Right lobe of liver (tissue), 6 donors: Measurements from ENCODE around the gene AOAH. TPM values are rescaled to one million over a fixed set of nuclear protein-coding genes. Genes with fewer than 3 reads are reported as not detected.

Experiments
- ATAC-seq, 4 donors: fragments of 200-7000 bp; cut with Tn5 transposase; one replicate each; pipeline ENCODE4 v1.9.1; 2020; ENCODE audit warnings: mild to moderate bottlenecking in 4 of 4, moderate library complexity in 4 of 4
- DNase-seq, 3 donors: peaks; one replicate each; pipeline ENCODE4 v3.0.0-alpha.2; 2020
- H3K27ac ChIP-seq, 3 donors: fragments of 200-600 bp; one replicate each; pipeline ENCODE4 v1.8.0; 2022
- H3K27me3 ChIP-seq, 2 donors: fragments of 200-600 bp; one replicate each; pipeline ENCODE4 v1.8.0; 2022
- H3K36me3 ChIP-seq, 4 donors: fragments of 200-600 bp; sonication (generic) in 1 of 4; one replicate each; pipeline versions ENCODE4 v1.5.1 to v1.8.0; 2017 to 2022; ENCODE audit warnings: control low read depth in 1 of 4
- H3K4me1 ChIP-seq, 4 donors: fragments of 200-600 bp; sonication (generic) in 1 of 4; one replicate each; pipeline versions ENCODE4 v1.5.1 to v1.8.0; 2017 to 2022; ENCODE audit warnings: control low read depth in 1 of 4
- H3K4me3 ChIP-seq, 3 donors: fragments of 200-600 bp; one replicate each; pipeline ENCODE4 v1.8.0; 2022
- H3K9me3 ChIP-seq, 4 donors: fragments of 200-600 bp; sonication (generic) in 1 of 4; one replicate each; pipeline versions ENCODE4 v1.5.1 to v1.8.0; 2017 to 2022; ENCODE audit warnings: control low read depth in 1 of 4
- POLR2A ChIP-seq: fragments of 450-650 bp; IDR thresholded peaks from one replicate; pipeline ENCODE4 v1.6.1; 2017; ENCODE audit warnings: antibody characterized with exemption, mild to moderate bottlenecking
- WGBS: methylation state at CpG from one replicate; pipeline ENCODE4 v1.1.6; 2018; ENCODE audit warnings: low coverage, low lambda C conversion rate; ENCODE audit not compliant: insufficient coverage; ENCODE audit errors: missing lambda C conversion rate; 5-methylcytosine and 5-hydroxymethylcytosine counted together
- intact Hi-C, 2 donors: fragments of 100-400 bp; cut with DNase I; formaldehyde crosslinking; loops; one replicate each; pipeline versions ENCODE4 v1.11.2 to v1.14.1; 2022
- total RNA-seq, 6 experiments: library from RNA; depleted of rRNA in 2 of 6; stranded (reverse); fragments of >200 nt in 2 of 6; fragmentation: NEBNext Ultra II Directional in 3 of 6; extraction: Animal tissue kit (Norgen Biotek cat#: 25700) in 3 of 6; gene quantifications; one replicate each; pipeline versions ENCODE4 v1.1.0 to v1.2.4, GENCODE V29; 2016 to 2023
- TF ChIP-seq, protein P1 (sequence below), 4 donors: fragments of 200-600 bp in 3 of 4; fragments of 450-650 bp in 1 of 4; IDR thresholded peaks; one replicate each; pipeline versions ENCODE4 v1.5.1 to v1.8.0; 2016 to 2022; ENCODE audit warnings: antibody characterized with exemption in 4 of 4, mild to moderate bottlenecking in 2 of 4
- donor health status: DM: no; HTN: yes; CAD: no.
- donor health status: DM: no; HTN: no; CAD: no.
- donor health status: DM: no; HTN: no; CAD: no.
- donor health status: DM: no; HTN: yes; CAD: no.
- donor health status: DM: no; HTN: yes; CAD: no.

AOAH gene
- total RNA-seq, 6 experiments from 2014 or later = 2.9 to 11.3 (median 6.4) TPM

DNA sequence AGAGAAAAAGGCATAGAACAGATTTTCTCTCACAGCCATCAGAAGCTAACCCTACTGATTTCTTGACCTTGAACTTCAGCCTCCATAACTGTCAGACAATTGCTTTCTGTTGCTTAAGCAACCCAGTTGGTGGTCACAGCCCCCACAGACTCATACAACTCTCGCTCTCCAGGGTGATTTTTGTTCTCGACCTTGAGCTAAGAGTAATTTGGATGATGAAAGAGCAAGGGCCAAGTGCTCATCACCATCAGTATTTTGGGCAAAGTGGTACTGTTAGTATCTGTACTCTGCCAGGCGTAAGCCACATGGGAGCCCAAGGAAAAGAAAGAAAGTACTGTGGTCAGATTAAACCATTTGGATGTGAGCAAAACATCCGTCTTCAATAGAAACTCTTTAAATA lies 81.9 kb downstream of the AOAH start:
- H3K4me1 ChIP-seq = no peaks in the 10 kb centered on the region
- H3K4me3 ChIP-seq = no peak overlapping the region
- no peaks in the 10 kb centered on the region for H3K36me3 ChIP-seq
- no peak overlapping the region for H3K27ac ChIP-seq
- no peak for ATAC-seq
- no peak for TF ChIP-seq POLR2A
- TF ChIP-seq, protein P1, sequence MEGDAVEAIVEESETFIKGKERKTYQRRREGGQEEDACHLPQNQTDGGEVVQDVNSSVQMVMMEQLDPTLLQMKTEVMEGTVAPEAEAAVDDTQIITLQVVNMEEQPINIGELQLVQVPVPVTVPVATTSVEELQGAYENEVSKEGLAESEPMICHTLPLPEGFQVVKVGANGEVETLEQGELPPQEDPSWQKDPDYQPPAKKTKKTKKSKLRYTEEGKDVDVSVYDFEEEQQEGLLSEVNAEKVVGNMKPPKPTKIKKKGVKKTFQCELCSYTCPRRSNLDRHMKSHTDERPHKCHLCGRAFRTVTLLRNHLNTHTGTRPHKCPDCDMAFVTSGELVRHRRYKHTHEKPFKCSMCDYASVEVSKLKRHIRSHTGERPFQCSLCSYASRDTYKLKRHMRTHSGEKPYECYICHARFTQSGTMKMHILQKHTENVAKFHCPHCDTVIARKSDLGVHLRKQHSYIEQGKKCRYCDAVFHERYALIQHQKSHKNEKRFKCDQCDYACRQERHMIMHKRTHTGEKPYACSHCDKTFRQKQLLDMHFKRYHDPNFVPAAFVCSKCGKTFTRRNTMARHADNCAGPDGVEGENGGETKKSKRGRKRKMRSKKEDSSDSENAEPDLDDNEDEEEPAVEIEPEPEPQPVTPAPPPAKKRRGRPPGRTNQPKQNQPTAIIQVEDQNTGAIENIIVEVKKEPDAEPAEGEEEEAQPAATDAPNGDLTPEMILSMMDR (IDR thresholded peaks at IDR 0.05) = no peak
- intact Hi-C loops = no loop called here
- no peaks in the 10 kb centered on the region for H3K9me3 ChIP-seq
- no peaks in the 10 kb centered on the region for H3K27me3 ChIP-seq
- 75% methylated on average over 4 of the region's 4 CpGs for WGBS
- DNase-seq = no peak

DNA sequence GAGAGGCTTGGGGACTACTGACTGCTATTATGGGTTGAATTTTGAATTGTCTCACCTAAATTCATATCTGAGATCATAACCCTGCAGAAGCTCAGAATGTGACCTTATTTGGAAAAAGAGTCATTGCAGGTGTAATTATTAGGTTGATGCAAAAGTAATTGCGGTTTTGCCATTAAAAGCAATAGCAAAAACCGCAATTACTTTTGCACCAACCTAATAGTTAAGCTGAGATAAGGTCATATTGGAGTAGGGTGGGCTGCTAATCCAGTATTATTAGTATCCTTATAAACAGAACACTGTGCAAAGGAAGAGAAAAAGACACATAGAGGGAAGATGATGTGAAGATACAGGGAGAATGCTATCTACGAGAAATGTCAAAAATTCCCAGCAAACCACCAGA lies 82.3 kb downstream of the AOAH start:
- TF ChIP-seq POLR2A = no peak
- TF ChIP-seq, protein P1 (IDR thresholded peaks at IDR 0.05) = no peak
- WGBS = 96% methylated on average over 3 of the region's 3 CpGs
- no peak overlapping the region for H3K4me3 ChIP-seq
- H3K27ac ChIP-seq = no peak overlapping the region
- H3K36me3 ChIP-seq = no peaks in the 10 kb centered on the region
- H3K27me3 ChIP-seq = no peaks in the 10 kb centered on the region
- ATAC-seq (no peak), DNase-seq (no peak)
- no peaks in the 10 kb centered on the region for H3K4me1 ChIP-seq
- no peaks in the 10 kb centered on the region for H3K9me3 ChIP-seq
- intact Hi-C loops = no loop called here

DNA sequence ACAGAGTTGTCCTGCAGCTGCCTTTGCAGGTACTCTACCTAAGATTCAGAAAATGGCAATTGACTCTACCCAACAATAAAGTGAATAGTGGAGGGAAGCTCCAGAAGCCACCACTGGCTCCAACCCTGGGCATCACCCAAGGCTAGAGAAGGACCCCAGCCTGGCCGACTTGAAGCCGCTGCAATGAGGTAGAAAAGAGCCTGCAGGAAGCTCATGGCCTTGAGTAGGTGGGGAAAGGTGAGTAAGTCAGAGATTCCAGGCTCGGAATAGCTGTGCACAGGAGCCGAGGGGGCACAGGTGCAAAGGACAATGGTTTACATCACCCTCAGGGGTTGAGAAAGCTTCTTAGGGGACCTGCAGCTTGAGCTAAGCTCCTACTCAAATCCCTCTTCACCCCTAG lies 83.6 kb downstream of the AOAH start:
- no peak overlapping the region for H3K4me3 ChIP-seq
- H3K27me3 ChIP-seq = no peaks in the 10 kb centered on the region
- intact Hi-C loops = no loop called here
- no peak for DNase-seq
- no peaks in the 10 kb centered on the region for H3K36me3 ChIP-seq
- ATAC-seq = no peak
- no CpG with 5 or more reads among the region's 4 CpGs for WGBS
- H3K4me1 ChIP-seq = no peaks in the 10 kb centered on the region
- TF ChIP-seq, protein P1 (IDR thresholded peaks at IDR 0.05) = no peak
- no peak for TF ChIP-seq POLR2A
- no peaks in the 10 kb centered on the region for H3K9me3 ChIP-seq
- H3K27ac ChIP-seq = no peak overlapping the region

DNA sequence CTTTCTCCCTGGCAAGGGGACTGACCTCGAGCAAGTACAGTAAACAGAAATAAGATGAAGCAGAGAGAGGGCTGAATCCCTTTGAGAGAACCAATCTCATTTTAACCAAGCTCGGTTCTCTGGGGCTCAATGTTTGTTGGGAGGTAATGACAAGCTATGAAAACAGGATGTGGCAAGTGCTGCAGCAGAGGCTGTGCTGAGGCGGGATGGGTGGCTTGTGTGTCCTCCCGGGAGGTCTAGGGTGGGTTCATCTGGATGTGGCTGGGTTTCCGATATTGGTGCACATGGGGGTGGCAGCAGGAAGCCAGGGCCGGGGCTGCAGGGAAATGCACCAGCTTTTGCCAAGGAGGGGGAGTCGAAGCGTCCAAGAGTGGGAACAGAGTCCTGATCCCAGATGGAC lies 84.5 kb downstream of the AOAH start:
- Histone ChIP-seq H3K4me1 (no peaks in the 10 kb centered on the region), H3K36me3 (no peaks in the 10 kb centered on the region), H3K27ac (no peak overlapping the region), H3K4me3 (no peak overlapping the region), H3K9me3 (no peaks in the 10 kb centered on the region), H3K27me3 (no peaks in the 10 kb centered on the region)
- 47% methylated on average over 8 of the region's 8 CpGs for WGBS
- peak in 3 of 4 donors; percentile 31 to 49 (median 34) for ATAC-seq
- no peak for DNase-seq
- intact Hi-C loops = no loop called here
- TF ChIP-seq, protein P1 (IDR thresholded peaks at IDR 0.05) = no peak
- no peak for TF ChIP-seq POLR2A
